ENCODE results near the gene FAM200B. TPM values are rescaled to one million over a fixed set of nuclear protein-coding genes. Genes with fewer than 3 reads are reported as not detected.

FAM200B gene
- 10 to 100 TPM; 27.5 to 56.6 (median 38.3) TPM for total RNA-seq

GRCh38 chr4:15681372-15682241, at the start of gene FAM200B:
Gene FAM200B (plus strand): TSS chr4:15681827. CDS start chr4:15686978, 5,151 bp downstream.
- TF ChIP-seq CTCF (IDR thresholded peaks at IDR 0.05): no peak
- peak; percentile 98 for ATAC-seq (ENCODE audit: low FRiP score)

GRCh38 chr4:15636818-15637217, 44.8 kb upstream of the FAM200B start:
- TF ChIP-seq CTCF (IDR thresholded peaks at IDR 0.05): no peak
- DNase-seq (ENCODE audit: low spot score) (no peak), ATAC-seq (ENCODE audit: low FRiP score) (no peak)

More at GRCh38 chr4:15681372-15682241, at the start of gene FAM200B:
- DNase-seq (ENCODE audit: low spot score): peak; percentile 100

GRCh38 chr4:15638418-15638817, 43.2 kb upstream of the FAM200B start:
- DNase-seq (ENCODE audit: low spot score): no peak
- ATAC-seq (ENCODE audit: low FRiP score): no peak

GRCh38 chr4:15648600-15648999, 33.0 kb upstream of the FAM200B start:
- ATAC-seq (ENCODE audit: low FRiP score): no peak
- TF ChIP-seq CTCF (IDR thresholded peaks at IDR 0.05): no peak
- DNase-seq (ENCODE audit: low spot score): no peak

More at GRCh38 chr4:15638418-15638817, 43.2 kb upstream of the FAM200B start:
- no peak for TF ChIP-seq CTCF (IDR thresholded peaks at IDR 0.05)

- DNase-seq (ENCODE audit: low spot score): no peak
- ATAC-seq (ENCODE audit: low FRiP score): peak; percentile 38
- peak in 1 of 3 donors; percentile 45 for TF ChIP-seq CTCF (IDR thresholded peaks at IDR 0.05)
Measured at GRCh38 chr4:15649914-15650545, 31.6 kb upstream of the FAM200B start.

- DNase-seq (ENCODE audit: low spot score): no peak
- no peak for TF ChIP-seq CTCF (IDR thresholded peaks at IDR 0.05)
- no peak for ATAC-seq (ENCODE audit: low FRiP score)
Measured at GRCh38 chr4:15651676-15652075, 30.0 kb upstream of the FAM200B start.
